GM18526 (cell line): ENCODE measurements around the gene EMID1.

Source experiments
- POLR2A ChIP-seq: IDR thresholded peaks from 3 replicates; pipeline ENCODE4 v1.6.1; 2011; ENCODE audit not compliant: insufficient read length; ENCODE audit errors: extremely low read depth

EMID1 gene

DNA sequence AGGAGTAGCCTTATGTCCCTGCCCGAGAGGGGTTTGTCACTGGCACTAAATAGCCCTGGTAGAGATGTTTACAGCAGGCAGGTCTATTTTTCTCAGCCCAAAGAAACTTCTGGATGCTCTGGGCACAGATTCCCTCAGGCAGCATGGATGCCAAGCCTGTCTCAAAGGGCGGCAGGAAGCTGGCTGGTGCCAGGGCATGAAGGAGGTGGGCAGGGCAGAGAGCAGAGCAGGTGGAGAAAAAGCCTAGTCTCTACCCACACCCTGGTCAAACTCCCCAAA lies 96.6 kb downstream of the EMID1 start:
- no peak for TF ChIP-seq POLR2A

- TF ChIP-seq POLR2A, result no peak
Observed at GRCh38 chr22:29302681-29303465, 97.2 kb downstream of the EMID1 start.

- no peak for TF ChIP-seq POLR2A
Observed at GRCh38 chr22:29305836-29306174, 100.1 kb downstream of the EMID1 start.

DNA sequence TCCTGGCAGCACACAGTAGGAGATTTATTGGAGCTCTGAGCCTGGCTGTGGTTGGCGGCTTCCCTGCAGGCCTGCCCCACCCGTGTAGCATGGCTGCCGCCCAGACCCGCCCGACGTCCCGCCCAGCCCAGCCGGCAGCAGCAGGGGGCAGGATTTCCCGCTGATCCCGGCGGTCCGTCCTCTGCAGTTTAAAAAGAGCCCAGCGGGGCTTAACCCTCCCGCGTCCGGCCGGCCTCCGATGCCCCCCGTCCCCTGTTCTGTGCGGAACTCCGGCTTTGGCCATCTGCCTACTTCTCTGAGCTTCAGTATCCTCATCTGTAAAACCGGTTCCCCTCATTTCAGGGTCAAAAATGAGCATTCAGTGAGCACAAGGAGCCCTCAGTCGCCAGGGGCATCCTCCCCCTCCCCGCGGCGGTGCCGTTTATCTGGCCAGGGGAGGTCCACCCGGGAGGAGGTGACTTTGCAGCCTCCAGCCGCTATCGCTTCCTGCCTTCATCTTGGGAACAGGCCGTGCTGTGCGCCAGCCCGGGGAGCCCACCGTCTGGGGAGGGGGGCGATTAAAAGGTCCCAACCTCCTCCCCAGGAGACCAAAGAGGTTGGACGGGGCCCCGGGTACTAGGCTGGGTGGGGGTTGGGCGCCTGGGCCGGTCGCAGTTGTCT lies 100.6 kb downstream of the EMID1 start, which contains the start of gene GAS2L1:
GAS2L1 (plus strand) TSS at position 476 of the 660 bp plus-strand sequence. CDS start 1,456 bp downstream, outside the sequence.
- no peak for TF ChIP-seq POLR2A

GRCh38 chr22:29306835-29307595 lies 101.3 kb downstream of the EMID1 start:
- no peak for TF ChIP-seq POLR2A

GRCh38 chr22:29307596-29308147 lies 102.0 kb downstream of the EMID1 start:
- no peak for TF ChIP-seq POLR2A

DNA sequence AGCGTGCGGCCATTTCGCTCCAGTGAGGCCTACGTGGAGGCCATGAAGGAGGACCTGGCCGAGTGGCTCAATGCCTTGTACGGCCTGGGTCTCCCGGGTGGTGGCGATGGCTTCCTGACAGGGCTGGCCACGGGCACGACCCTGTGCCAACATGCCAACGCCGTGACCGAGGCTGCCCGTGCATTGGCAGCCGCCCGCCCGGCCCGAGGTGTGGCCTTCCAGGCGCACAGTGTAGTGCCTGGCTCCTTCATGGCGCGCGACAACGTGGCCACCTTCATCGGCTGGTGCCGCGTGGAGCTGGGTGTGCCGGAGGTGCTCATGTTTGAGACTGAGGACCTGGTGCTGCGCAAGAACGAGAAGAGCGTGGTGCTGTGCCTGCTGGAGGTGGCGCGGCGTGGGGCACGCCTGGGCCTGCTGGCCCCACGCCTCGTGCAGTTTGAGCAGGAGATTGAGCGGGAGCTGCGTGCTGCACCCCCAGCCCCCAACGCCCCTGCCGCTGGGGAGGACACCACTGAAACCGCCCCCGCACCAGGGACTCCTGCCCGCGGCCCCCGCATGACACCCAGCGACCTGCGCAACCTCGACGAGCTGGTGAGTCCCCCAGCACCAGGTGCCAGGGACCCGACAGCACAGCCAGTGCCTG lies 102.6 kb downstream of the EMID1 start:
- no peak for TF ChIP-seq POLR2A

DNA sequence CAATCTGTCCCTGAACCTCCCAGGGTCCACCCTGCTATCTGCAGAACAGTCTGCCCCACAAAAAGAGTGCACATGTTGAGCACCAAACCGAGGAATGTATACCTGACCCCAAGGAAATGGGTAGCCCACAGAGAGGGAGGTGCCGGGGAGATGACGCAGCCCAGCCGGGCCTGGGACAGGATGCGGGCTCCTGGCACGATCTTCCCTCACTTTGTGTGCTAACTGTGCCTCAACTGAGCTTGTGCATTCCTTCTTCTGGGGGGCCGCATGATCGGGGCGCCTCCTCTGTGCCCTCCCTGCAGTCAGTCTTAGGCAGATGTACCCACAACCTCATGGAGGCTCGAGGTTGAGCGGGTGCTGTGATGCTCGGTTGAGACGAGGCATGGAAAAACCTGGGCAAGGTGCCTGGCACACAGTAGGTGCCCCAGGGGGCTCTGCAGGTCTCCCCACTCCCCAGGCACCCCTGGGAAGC lies 103.1 kb downstream of the EMID1 start:
- no peak for TF ChIP-seq POLR2A
